ENCODE results near the gene PLEKHN1.
A peak's percentile ranks its signal among the peaks of the same experiment; 100 is the strongest.

The PLEKHN1 gene

GRCh38 chr1:944341-945325 lies 21.6 kb upstream of the PLEKHN1 start (continued):
- no peak for TF ChIP-seq PRDM2 (tag by site-specific recombination; IDR thresholded peaks at IDR 0.05; ENCODE audit: borderline replicate concordance)
- no peak for TF ChIP-seq ZNF426 (tag by site-specific recombination; IDR thresholded peaks at IDR 0.05)
- no peak for TF ChIP-seq ZNF223 (tag by site-specific recombination; IDR thresholded peaks at IDR 0.05)
- TF ChIP-seq ELK4 (IDR thresholded peaks at IDR 0.05; ENCODE audit: borderline replicate concordance, low read depth, low read length): no peak
- TF ChIP-seq ZNF473 (tag by site-specific recombination; IDR thresholded peaks at IDR 0.05): no peak
- no peak for TF ChIP-seq ZNF645 (tag by site-specific recombination; IDR thresholded peaks at IDR 0.05)
- no peak for TF ChIP-seq ZNF488 (tag by site-specific recombination; IDR thresholded peaks at IDR 0.05)
- no peak for TF ChIP-seq ZNF433 (tag by site-specific recombination; IDR thresholded peaks at IDR 0.05; ENCODE audit: low read depth)
- TF ChIP-seq ZNF398 (tag by site-specific recombination; IDR thresholded peaks at IDR 0.05): peak; percentile 28; the same call in 1 of the 2 replicates
- no peak for TF ChIP-seq ZNF18 (tag by site-specific recombination; IDR thresholded peaks at IDR 0.05)
- no peak for TF ChIP-seq ZNF157 (tag by site-specific recombination; IDR thresholded peaks at IDR 0.05)
- TF ChIP-seq ZNF580 (tag by site-specific recombination; IDR thresholded peaks at IDR 0.05): no peak
- TF ChIP-seq TSHZ1 (tag by site-specific recombination; IDR thresholded peaks at IDR 0.05; ENCODE audit: borderline replicate concordance): no peak
- peak; percentile 87 for TF ChIP-seq KLF17 (tag by site-specific recombination; IDR thresholded peaks at IDR 0.05)
- no peak for TF ChIP-seq ZSCAN23 (tag by site-specific recombination; IDR thresholded peaks at IDR 0.05)
- TF ChIP-seq ZNF514 (tag by site-specific recombination; IDR thresholded peaks at IDR 0.05): no peak
- TF ChIP-seq ZNF677 (tag by site-specific recombination; IDR thresholded peaks at IDR 0.05): no peak
- no peak for TF ChIP-seq RBAK (tag by site-specific recombination; IDR thresholded peaks at IDR 0.05)
- no peak for TF ChIP-seq ZNF658 (tag by site-specific recombination; IDR thresholded peaks at IDR 0.05)

Data from HEK293 (cell line).